Measurements from ENCODE around the gene CDC42SE1. TPM values are rescaled to one million over a fixed set of nuclear protein-coding genes. Genes with fewer than 3 reads are reported as not detected.

CDC42SE1 gene
- total RNA-seq, 1 experiment from 2014 or later, result 81.2 TPM

DNA sequence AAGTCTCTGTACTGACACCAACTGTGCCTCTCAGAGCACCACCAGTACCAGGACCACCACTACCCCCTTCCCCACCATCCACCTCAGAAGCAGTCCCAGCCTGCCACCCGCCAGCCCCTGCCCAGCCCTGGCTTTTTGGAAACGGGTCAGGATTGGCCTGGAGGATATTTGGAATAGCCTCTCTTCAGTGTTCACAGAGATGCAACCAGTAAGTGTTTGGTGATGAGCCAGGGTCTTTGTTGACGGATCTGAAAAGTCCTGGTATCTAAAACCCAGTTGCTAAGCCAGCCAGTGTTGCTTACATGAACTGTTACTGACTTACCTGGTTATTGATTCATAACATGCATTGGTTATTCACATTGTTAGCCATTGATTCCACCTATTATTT, 10.8 kb downstream of the CDC42SE1 start:
- TF ChIP-seq POLR2AphosphoS5 (IDR thresholded peaks at IDR 0.05; ENCODE audit: low read depth, low read length) (no peak; the same call in 1 of the 2 replicates), CTCF (IDR thresholded peaks at IDR 0.05) (peak; percentile 51), SIN3A (IDR thresholded peaks at IDR 0.05; ENCODE audit: borderline replicate concordance, insufficient read depth, low read depth, low read length) (no peak)
- in situ Hi-C loops (cut with HindIII; ENCODE audit: low pct_unique_long_range_greater_than_20kb, low sequenced_read_pairs), result no loop called here
- peaks cover 3% of the 10 kb centered on the region; the same call in 1 of the 2 replicates for H3K4me1 ChIP-seq (ENCODE audit: control insufficient read depth, insufficient read depth, low read length)
- H3K27ac ChIP-seq (ENCODE audit: low read length), result peak overlapping the region; percentile 86
- ChIA-PET CTCF (interaction anchor here (0.9 kb wide), 1 partner anchor 12 kb away, joined by 4 read pairs; the partner anchor contains the start of gene MLLT11), POLR2A (no interaction called here)
- DNase-seq (ENCODE audit: low read depth, low spot score), result no peak
- H3K9me3 ChIP-seq (ENCODE audit: control insufficient read depth, insufficient read depth, low read depth, low read length), result no peaks in the 10 kb centered on the region
- intact Hi-C loops (cut with micrococcal nuclease; ENCODE audit: unreplicated experiment), result no loop called here
- peak overlapping the region; percentile 66 to 88 for H3K4me3 ChIP-seq (ENCODE audit: low read depth in 2 of 2, low read length in 2 of 2)
- H3K36me3 ChIP-seq (ENCODE audit: control insufficient read depth, insufficient read depth, low read length), result peaks cover 9% of the 10 kb centered on the region
- H3K27me3 ChIP-seq (ENCODE audit: control insufficient read depth, insufficient read depth, low read length), result no peaks in the 10 kb centered on the region
- ATAC-seq, result no peak
- no TSS peak for BruUV-seq (replicated peaks)

- intact Hi-C loops (cut with micrococcal nuclease; ENCODE audit: unreplicated experiment), result no loop called here
- in situ Hi-C loops (cut with HindIII; ENCODE audit: low pct_unique_long_range_greater_than_20kb, low sequenced_read_pairs), result no loop called here
- POLR2A ChIA-PET, result no interaction called here
- Histone ChIP-seq H3K4me1 (ENCODE audit: control insufficient read depth, insufficient read depth, low read length) (peaks cover 3% of the 10 kb centered on the region; the same call in 1 of the 2 replicates), H3K27me3 (ENCODE audit: control insufficient read depth, insufficient read depth, low read length) (no peaks in the 10 kb centered on the region), H3K36me3 (ENCODE audit: control insufficient read depth, insufficient read depth, low read length) (peaks cover 9% of the 10 kb centered on the region), H3K4me3 (ENCODE audit: low read depth in 2 of 2, low read length in 2 of 2) (peak overlapping the region; percentile 66 to 88), H3K9me3 (ENCODE audit: control insufficient read depth, insufficient read depth, low read depth, low read length) (no peaks in the 10 kb centered on the region), H3K27ac (ENCODE audit: low read length) (peak overlapping the region; percentile 86)
- CTCF ChIA-PET, result interaction anchor here (0.5 to 1.5 kb wide), 5 partner anchors 13 to 104 kb away, joined by 3 to 5 read pairs (median 5); partner anchors contain the start of gene MLLT11
- ATAC-seq (peak; percentile 82), DNase-seq (ENCODE audit: low read depth, low spot score) (no peak)
- no peak; the same call in 1 of the 2 replicates for TF ChIP-seq POLR2AphosphoS5 (IDR thresholded peaks at IDR 0.05; ENCODE audit: low read depth, low read length)
- TF ChIP-seq TCF7L2 (IDR thresholded peaks at IDR 0.05; ENCODE audit: low read depth, low read length), result peak; percentile 13
- TF ChIP-seq CTCF (IDR thresholded peaks at IDR 0.05), result peak; percentile 81
- 0 out of 4 replicates have a peak, but pooled peaks of 1 of the 2 experiments have one; percentile 4 for TF ChIP-seq REST (IDR thresholded peaks at IDR 0.05; ENCODE audit: insufficient read depth in 1 of 2, low read depth in 2 of 2, low read length in 1 of 2)
- TF ChIP-seq SIN3A (IDR thresholded peaks at IDR 0.05; ENCODE audit: borderline replicate concordance, insufficient read depth, low read depth, low read length), result 0 out of 2 replicates have a peak, but pooled peaks have one; percentile 55
- TSS peak; percentile 84 for BruUV-seq (replicated peaks)
Observed at GRCh38 chr1:151047925-151048644, 11.3 kb downstream of the CDC42SE1 start.

All from Panc1 (cell line).